ENCODE results near the gene FOXJ3.

Gene FOXJ3

GRCh38 chr1:42167611-42168390, 167.2 kb downstream of the FOXJ3 start:
- no peak for DNase-seq (ENCODE audit: low read depth in 3 of 3)

- no peak for DNase-seq (ENCODE audit: low read depth in 3 of 3)
Observed at GRCh38 chr1:42165511-42166210, 169.4 kb downstream of the FOXJ3 start.

- DNase-seq (ENCODE audit: low read depth in 3 of 3), result no peak
Observed at GRCh38 chr1:42164551-42165420, 170.2 kb downstream of the FOXJ3 start, which contains the start of gene GUCA2A. Gene GUCA2A (minus strand): TSS chr1:42164745. CDS start chr1:42164712, 33 bp downstream.

- DNase-seq (ENCODE audit: low read depth in 3 of 3), result no peak
Observed at GRCh38 chr1:42163536-42164503, 171.2 kb downstream of the FOXJ3 start.

- no peak for DNase-seq (ENCODE audit: low read depth in 3 of 3)
Observed at GRCh38 chr1:42163114-42163513, 171.9 kb downstream of the FOXJ3 start.

- DNase-seq (ENCODE audit: low read depth in 3 of 3), result no peak
Observed at GRCh38 chr1:42162181-42162580, 172.9 kb downstream of the FOXJ3 start.

- DNase-seq (ENCODE audit: low read depth in 3 of 3), result no peak
Observed at GRCh38 chr1:42158189-42158588, 176.8 kb downstream of the FOXJ3 start.

GRCh38 chr1:42157667-42158066, 177.4 kb downstream of the FOXJ3 start:
- DNase-seq (ENCODE audit: low read depth in 3 of 3), result no peak

GRCh38 chr1:42155362-42155761, 179.7 kb downstream of the FOXJ3 start:
- no peak for DNase-seq (ENCODE audit: low read depth in 3 of 3)

GRCh38 chr1:42154685-42155084, 180.3 kb downstream of the FOXJ3 start:
- no peak for DNase-seq (ENCODE audit: low read depth in 3 of 3)

GRCh38 chr1:42153624-42154023, 181.4 kb downstream of the FOXJ3 start:
- no peak for DNase-seq (ENCODE audit: low read depth in 3 of 3)

GRCh38 chr1:42152907-42153600, 182.0 kb downstream of the FOXJ3 start, which contains the start of gene GUCA2B:
Gene GUCA2B (plus strand): TSS chr1:42153410. CDS start chr1:42153451, 41 bp downstream.
- DNase-seq (ENCODE audit: low read depth in 3 of 3), result no peak

GRCh38 chr1:42152119-42152518, 182.9 kb downstream of the FOXJ3 start:
- DNase-seq (ENCODE audit: low read depth in 3 of 3), result no peak

- DNase-seq (ENCODE audit: low read depth in 3 of 3), result no peak
Observed at GRCh38 chr1:42150651-42151050, 184.4 kb downstream of the FOXJ3 start.

GRCh38 chr1:42148166-42148565, 186.9 kb downstream of the FOXJ3 start:
- DNase-seq (ENCODE audit: low read depth in 3 of 3), result no peak

- peak; percentile 47 to 65 (median 61) for DNase-seq (ENCODE audit: low read depth in 3 of 3)
Observed at GRCh38 chr1:42146626-42147320, 188.3 kb downstream of the FOXJ3 start.

- no peak for DNase-seq (ENCODE audit: low read depth in 3 of 3)
Observed at GRCh38 chr1:42145764-42146625, 189.0 kb downstream of the FOXJ3 start.

- no peak for DNase-seq (ENCODE audit: low read depth in 3 of 3)
Observed at GRCh38 chr1:42145389-42145716, 189.7 kb downstream of the FOXJ3 start.
